SK-N-SH (cell line): Measurements from ENCODE around the gene TRIM60. TPM values are rescaled to one million over a fixed set of nuclear protein-coding genes. Genes with fewer than 3 reads are reported as not detected.
"Not testable (repeated sequence)": the region's sequence is repeated elsewhere in the genome, so short reads cannot be mapped to it uniquely, and the experiment has no call there.

Experiments used
- CTCF ChIA-PET: fragments of 300-600, 350-600 bp; formaldehyde crosslinking; extraction: SDS; loops from one replicate; lab custom pipeline; 2021; lab: Yijun Ruan, JAX
- POLR2A ChIA-PET: fragments of 350-600 bp; sonication (Branson Sonifier 250); formaldehyde crosslinking; extraction: SDS; loops from one replicate; lab custom pipeline; 2020; ENCODE audit warnings: antibody characterized with exemption, inconsistent platforms; lab: Yijun Ruan, JAX
- DNase-seq: peaks from one replicate; pipeline ENCODE4 v3.0.0; 2012
- H2AFZ ChIP-seq: fragments of 200-600 bp; sonication (generic); 2 replicates; pipeline ENCODE4 v1.8.1; 2016; ENCODE audit warnings: antibody characterized with exemption, mild to moderate bottlenecking, low read depth
- H3F3A ChIP-seq: fragments of 200-600 bp; sonication (generic); replicated peaks from 2 replicates; pipeline ENCODE3; 2016; ENCODE audit warnings: antibody characterized with exemption, mild to moderate bottlenecking; ENCODE audit not compliant: insufficient read depth
- H3K27ac ChIP-seq, 2 experiments: fragments of 200-500 bp in 1 of 2; fragments of 200-600 bp in 1 of 2; sonication (Bioruptor generic) in 1 of 2; sonication (generic), shearing (Covaris generic) in 1 of 2; 2 replicates each; pipeline versions ENCODE4 v1.5.1 to v1.6.1; 2014 to 2016; ENCODE audit warnings: low read depth in 2 of 2, inconsistent platforms in 1 of 2, low read length in 1 of 2, mild to moderate bottlenecking in 1 of 2, mixed read lengths in 1 of 2
- H3K27me3 ChIP-seq: fragments of 200-600 bp; sonication (generic), shearing (Covaris generic); 2 replicates; pipeline ENCODE4 v1.6.1; 2016; ENCODE audit warnings: mixed run types; ENCODE audit not compliant: insufficient read depth
- H3K36me3 ChIP-seq, 2 experiments: fragments of 200-500 bp in 1 of 2; fragments of 200-600 bp in 1 of 2; sonication (Bioruptor generic) in 1 of 2; sonication (generic) in 1 of 2; replicated peaks in 1 of 2; 2 replicates each; pipeline versions ENCODE3 to v1.5.1; 2014 to 2016; ENCODE audit warnings: low read length in 1 of 2, mild to moderate bottlenecking in 1 of 2; ENCODE audit not compliant: insufficient read depth in 2 of 2, control insufficient read depth in 1 of 2
- H3K4me1 ChIP-seq, 2 experiments: fragments of 200-500 bp in 1 of 2; fragments of 200-600 bp in 1 of 2; sonication (Bioruptor generic) in 1 of 2; sonication (generic), shearing (Covaris generic) in 1 of 2; 2 replicates each; pipeline versions ENCODE4 v1.5.1 to v1.6.1; 2014 to 2016; ENCODE audit warnings: low read depth in 1 of 2, low read length in 1 of 2, mixed run types in 1 of 2; ENCODE audit not compliant: insufficient read depth in 2 of 2, control insufficient read depth in 1 of 2
- H3K4me2 ChIP-seq: fragments of 200-600 bp; sonication (generic), shearing (Covaris generic); 2 replicates; pipeline ENCODE4 v1.6.1; 2017; ENCODE audit warnings: mixed run types
- H3K4me3 ChIP-seq, 2 experiments: fragments of 200-500 bp in 1 of 2; fragments of 200-600 bp in 1 of 2; sonication (Bioruptor generic) in 1 of 2; sonication (generic), shearing (Covaris generic) in 1 of 2; 2 replicates each; pipeline versions ENCODE4 v1.5.1 to v1.8.1; 2014 to 2016; ENCODE audit warnings: low read depth in 2 of 2, inconsistent platforms in 1 of 2, low read length in 1 of 2, mild to moderate bottlenecking in 1 of 2, mixed read lengths in 1 of 2, moderate library complexity in 1 of 2
- H3K79me2 ChIP-seq: fragments of 200-600 bp; sonication (generic); 2 replicates; pipeline ENCODE4 v1.8.1; 2017; ENCODE audit warnings: mild to moderate bottlenecking; ENCODE audit not compliant: insufficient read depth
- H3K9ac ChIP-seq: fragments of 200-600 bp; sonication (generic); 2 replicates; pipeline ENCODE4 v1.6.1; 2017; ENCODE audit warnings: mixed run types
- H3K9me2 ChIP-seq: fragments of 200-600 bp; sonication (generic); 2 replicates; pipeline ENCODE4 v1.6.1; 2017; ENCODE audit warnings: mixed run types
- H3K9me3 ChIP-seq: fragments of 200-600 bp; sonication (generic); 2 replicates; pipeline ENCODE4 v1.6.1; 2017; ENCODE audit warnings: mixed run types, mild to moderate bottlenecking, moderate library complexity
- H4K20me1 ChIP-seq: fragments of 200-600 bp; sonication (generic); 2 replicates; pipeline ENCODE4 v1.6.1; 2017; ENCODE audit warnings: mild to moderate bottlenecking, mixed run types; ENCODE audit not compliant: insufficient read depth
- CHD2 ChIP-seq: fragments of 150-350 bp; IDR thresholded peaks from 2 replicates; pipeline ENCODE4 v1.6.1; 2018; ENCODE audit warnings: low read length; ENCODE audit not compliant: partially characterized antibody
- EZH2phosphoT487 ChIP-seq: fragments of 200-600 bp; sonication (generic); IDR thresholded peaks from 2 replicates; pipeline ENCODE4 v1.6.1; 2017; ENCODE audit warnings: low read depth, mixed run types, mild to moderate bottlenecking, antibody characterized with exemption, moderate library complexity, borderline replicate concordance
- FOXM1 ChIP-seq: IDR thresholded peaks from 2 replicates; pipeline ENCODE4 v1.4.0; 2012; ENCODE audit warnings: low read depth, mild to moderate bottlenecking
- GABPA ChIP-seq: IDR thresholded peaks from 2 replicates; pipeline ENCODE4 v1.4.0; 2012; ENCODE audit warnings: low read depth, mild to moderate bottlenecking
- MEF2A ChIP-seq: IDR thresholded peaks from 2 replicates; pipeline ENCODE4 v1.4.0; 2012; ENCODE audit warnings: low read depth, borderline replicate concordance
- MXI1 ChIP-seq: IDR thresholded peaks from 2 replicates; pipeline ENCODE4 v1.6.1; 2012; ENCODE audit warnings: mild to moderate bottlenecking, low read depth, low read length, improper control_type of control experiment
- RAD21 ChIP-seq: IDR thresholded peaks from 2 replicates; pipeline ENCODE4 v1.6.1; 2012; ENCODE audit warnings: mild to moderate bottlenecking, low read length
- RCOR1 ChIP-seq: fragments of 150-350 bp; IDR thresholded peaks from 2 replicates; pipeline ENCODE4 v1.6.1; 2017; ENCODE audit warnings: antibody characterized with exemption, low read length
- REST ChIP-seq: IDR thresholded peaks from 2 replicates; pipeline ENCODE4 v1.6.1; 2012; ENCODE audit warnings: mild to moderate bottlenecking, low read depth, low read length, moderate library complexity
- RFX5 ChIP-seq: IDR thresholded peaks from 2 replicates; pipeline ENCODE4 v1.6.1; 2012; ENCODE audit warnings: mild to moderate bottlenecking, improper control_type of control experiment, low read length
- TAF1 ChIP-seq: IDR thresholded peaks from 2 replicates; pipeline ENCODE4 v1.6.1; 2012; ENCODE audit warnings: low read depth, mild to moderate bottlenecking, low read length, moderate library complexity, borderline replicate concordance
- WGBS: methylation state at CpG from one replicate; pipeline ENCODE4 v1.1.6; 2017; ENCODE audit warnings: low lambda C conversion rate; 5-methylcytosine and 5-hydroxymethylcytosine counted together
- polyA plus RNA-seq, 3 experiments: library from polyadenylated mRNA; depleted of rRNA; stranded (reverse); fragments of >200 nt; gene quantifications; 2 replicates each; pipeline ENCODE4 v1.2.3, GENCODE V29; 2012
- TF ChIP-seq, protein P1 (sequence below): fragments of 150-350 bp; IDR thresholded peaks from 2 replicates; pipeline ENCODE4 v1.6.1; 2017; ENCODE audit warnings: antibody characterized with exemption, low read length, low read depth, borderline replicate concordance
- TF ChIP-seq, protein P2 (sequence below): IDR thresholded peaks from 2 replicates; pipeline ENCODE4 v1.4.0; 2012; ENCODE audit warnings: low read depth, borderline replicate concordance
- TF ChIP-seq, protein P3 (sequence below): fragments of 150-350 bp; IDR thresholded peaks from 2 replicates; pipeline ENCODE4 v1.6.1; 2016; ENCODE audit warnings: mild to moderate bottlenecking, low read depth, low read length

Gene TRIM60
- polyA plus RNA-seq, 1 of the 3 experiments (the other 2 are of a cell fraction), result not detected

GRCh38 chr4:165079476-165079875, 47.7 kb downstream of the TRIM60 start:
- POLR2A ChIA-PET, result no interaction called here
- 58% methylated on average over 6 of the region's 6 CpGs for WGBS
- Histone ChIP-seq H3K9me2 (no peaks in the 10 kb centered on the region), H3K27me3 (no peaks in the 10 kb centered on the region), H3K27ac (no peak overlapping the region), H2AFZ (no peak overlapping the region), H3K9me3 (no peaks in the 10 kb centered on the region), H3K4me2 (no peak overlapping the region), H3K4me1 (no peaks in the 10 kb centered on the region), H4K20me1 (no peaks in the 10 kb centered on the region), H3K9ac (no peak overlapping the region), H3K4me3 (no peak overlapping the region), H3F3A (no peaks in the 10 kb centered on the region), H3K79me2 (no peaks in the 10 kb centered on the region), H3K36me3 (peaks cover 0 to 10% of the 10 kb centered on the region in 2 experiments)
- CTCF ChIA-PET, result no interaction called here
- no peak for DNase-seq
- TF ChIP-seq, protein P1, sequence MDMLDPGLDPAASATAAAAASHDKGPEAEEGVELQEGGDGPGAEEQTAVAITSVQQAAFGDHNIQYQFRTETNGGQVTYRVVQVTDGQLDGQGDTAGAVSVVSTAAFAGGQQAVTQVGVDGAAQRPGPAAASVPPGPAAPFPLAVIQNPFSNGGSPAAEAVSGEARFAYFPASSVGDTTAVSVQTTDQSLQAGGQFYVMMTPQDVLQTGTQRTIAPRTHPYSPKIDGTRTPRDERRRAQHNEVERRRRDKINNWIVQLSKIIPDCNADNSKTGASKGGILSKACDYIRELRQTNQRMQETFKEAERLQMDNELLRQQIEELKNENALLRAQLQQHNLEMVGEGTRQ, result no peak
- TF ChIP-seq MEF2A, result no peak

GRCh38 chr4:165084787-165085186, 53.0 kb downstream of the TRIM60 start:
- H3F3A ChIP-seq, H3K4me3 ChIP-seq, POLR2A ChIA-PET, H2AFZ ChIP-seq, H3K9me2 ChIP-seq, H3K36me3 ChIP-seq, DNase-seq, H3K4me2 ChIP-seq, H4K20me1 ChIP-seq, H3K9me3 ChIP-seq, H3K9ac ChIP-seq, H3K27ac ChIP-seq, H3K79me2 ChIP-seq, H3K4me1 ChIP-seq, H3K27me3 ChIP-seq: not testable (repeated sequence)
- CTCF ChIA-PET, result interaction anchor here (1.5 kb wide), 1 partner anchor 12 kb away, joined by 7 read pairs; no protein-coding TSS in a partner anchor
- 95% methylated on average over 7 of the region's 7 CpGs for WGBS

DNA sequence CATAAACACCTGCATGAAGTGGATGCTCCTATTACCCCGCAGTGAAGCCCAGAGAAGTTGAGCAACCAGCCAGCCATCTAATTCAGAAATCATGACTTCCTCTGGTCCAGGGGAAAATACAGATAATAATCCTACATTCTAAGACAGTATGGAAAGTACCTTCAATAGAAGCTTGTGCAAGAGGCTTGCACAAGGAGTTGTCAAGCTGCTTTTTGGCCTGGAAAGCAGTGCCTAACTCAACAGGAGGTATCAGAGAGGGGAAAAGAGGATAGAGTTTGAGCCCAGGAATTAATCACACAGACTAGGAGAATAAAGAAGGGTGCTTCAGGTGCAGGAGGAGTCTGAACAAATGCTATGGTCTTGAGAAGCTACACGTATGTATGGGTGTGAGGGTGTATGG, 54.1 kb downstream of the TRIM60 start:
- CTCF ChIA-PET, result interaction anchor here (1.0 to 1.5 kb wide), 2 partner anchors 11 to 27 kb away, joined by 4 to 7 read pairs; partner anchors contain the start of gene TMEM192
- no peak overlapping the region for H3K4me3 ChIP-seq
- no peaks in the 10 kb centered on the region for H4K20me1 ChIP-seq
- H3K79me2 ChIP-seq, result no peaks in the 10 kb centered on the region
- POLR2A ChIA-PET, result no interaction called here
- DNase-seq, result no peak
- no peak overlapping the region for H3K9ac ChIP-seq
- no peaks in the 10 kb centered on the region for H3K9me3 ChIP-seq
- WGBS, result 96% methylated on average over 2 of the region's 2 CpGs
- H3K27ac ChIP-seq, result no peak overlapping the region
- no peaks in the 10 kb centered on the region for H3K9me2 ChIP-seq
- H3K36me3 ChIP-seq, result peaks cover 3 to 6% of the 10 kb centered on the region in 2 experiments
- no peaks in the 10 kb centered on the region for H3K27me3 ChIP-seq
- no peaks in the 10 kb centered on the region for H3K4me1 ChIP-seq
- no peaks in the 10 kb centered on the region for H3F3A ChIP-seq
- no peak overlapping the region for H3K4me2 ChIP-seq
- no peak overlapping the region for H2AFZ ChIP-seq
- TF ChIP-seq CHD2 (no peak), TAF1 (no peak), MEF2A (no peak), MXI1 (no peak), RCOR1 (no peak), REST (no peak), RFX5 (no peak), FOXM1 (no peak), GABPA (no peak), RAD21 (no peak), EZH2phosphoT487 (no peak)
- TF ChIP-seq, protein P2, sequence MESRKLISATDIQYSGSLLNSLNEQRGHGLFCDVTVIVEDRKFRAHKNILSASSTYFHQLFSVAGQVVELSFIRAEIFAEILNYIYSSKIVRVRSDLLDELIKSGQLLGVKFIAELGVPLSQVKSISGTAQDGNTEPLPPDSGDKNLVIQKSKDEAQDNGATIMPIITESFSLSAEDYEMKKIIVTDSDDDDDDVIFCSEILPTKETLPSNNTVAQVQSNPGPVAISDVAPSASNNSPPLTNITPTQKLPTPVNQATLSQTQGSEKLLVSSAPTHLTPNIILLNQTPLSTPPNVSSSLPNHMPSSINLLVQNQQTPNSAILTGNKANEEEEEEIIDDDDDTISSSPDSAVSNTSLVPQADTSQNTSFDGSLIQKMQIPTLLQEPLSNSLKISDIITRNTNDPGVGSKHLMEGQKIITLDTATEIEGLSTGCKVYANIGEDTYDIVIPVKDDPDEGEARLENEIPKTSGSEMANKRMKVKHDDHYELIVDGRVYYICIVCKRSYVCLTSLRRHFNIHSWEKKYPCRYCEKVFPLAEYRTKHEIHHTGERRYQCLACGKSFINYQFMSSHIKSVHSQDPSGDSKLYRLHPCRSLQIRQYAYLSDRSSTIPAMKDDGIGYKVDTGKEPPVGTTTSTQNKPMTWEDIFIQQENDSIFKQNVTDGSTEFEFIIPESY, result no peak
- TF ChIP-seq, protein P3, sequence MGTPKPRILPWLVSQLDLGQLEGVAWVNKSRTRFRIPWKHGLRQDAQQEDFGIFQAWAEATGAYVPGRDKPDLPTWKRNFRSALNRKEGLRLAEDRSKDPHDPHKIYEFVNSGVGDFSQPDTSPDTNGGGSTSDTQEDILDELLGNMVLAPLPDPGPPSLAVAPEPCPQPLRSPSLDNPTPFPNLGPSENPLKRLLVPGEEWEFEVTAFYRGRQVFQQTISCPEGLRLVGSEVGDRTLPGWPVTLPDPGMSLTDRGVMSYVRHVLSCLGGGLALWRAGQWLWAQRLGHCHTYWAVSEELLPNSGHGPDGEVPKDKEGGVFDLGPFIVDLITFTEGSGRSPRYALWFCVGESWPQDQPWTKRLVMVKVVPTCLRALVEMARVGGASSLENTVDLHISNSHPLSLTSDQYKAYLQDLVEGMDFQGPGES, result no peak
